ENCODE measurements around the gene ROCK2.

DNA sequence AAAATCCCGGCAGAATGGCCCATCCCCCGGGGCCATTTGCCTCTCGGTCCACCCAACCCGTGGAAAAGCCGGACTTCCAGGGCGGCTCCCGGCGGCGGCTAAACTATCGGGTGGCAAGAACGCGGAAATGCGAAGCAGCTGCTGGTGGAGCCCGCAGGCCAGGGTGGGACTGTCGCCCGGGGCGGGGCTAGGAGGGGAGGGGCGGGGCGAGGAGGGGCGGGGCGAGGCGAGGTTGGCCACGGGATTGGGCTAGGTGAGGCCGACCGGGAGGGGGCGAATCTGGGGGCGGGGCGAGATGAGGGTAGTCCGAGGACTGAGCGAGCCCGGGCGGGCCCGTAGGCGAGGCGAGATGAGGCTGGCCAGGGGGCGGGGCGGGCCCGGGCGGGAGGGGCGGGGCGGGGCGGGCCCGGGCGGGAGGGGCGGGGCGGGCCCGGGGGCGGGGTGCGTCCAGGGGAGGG is 189.5 kb downstream of the ROCK2 start:
- TF ChIP-seq, protein P1, sequence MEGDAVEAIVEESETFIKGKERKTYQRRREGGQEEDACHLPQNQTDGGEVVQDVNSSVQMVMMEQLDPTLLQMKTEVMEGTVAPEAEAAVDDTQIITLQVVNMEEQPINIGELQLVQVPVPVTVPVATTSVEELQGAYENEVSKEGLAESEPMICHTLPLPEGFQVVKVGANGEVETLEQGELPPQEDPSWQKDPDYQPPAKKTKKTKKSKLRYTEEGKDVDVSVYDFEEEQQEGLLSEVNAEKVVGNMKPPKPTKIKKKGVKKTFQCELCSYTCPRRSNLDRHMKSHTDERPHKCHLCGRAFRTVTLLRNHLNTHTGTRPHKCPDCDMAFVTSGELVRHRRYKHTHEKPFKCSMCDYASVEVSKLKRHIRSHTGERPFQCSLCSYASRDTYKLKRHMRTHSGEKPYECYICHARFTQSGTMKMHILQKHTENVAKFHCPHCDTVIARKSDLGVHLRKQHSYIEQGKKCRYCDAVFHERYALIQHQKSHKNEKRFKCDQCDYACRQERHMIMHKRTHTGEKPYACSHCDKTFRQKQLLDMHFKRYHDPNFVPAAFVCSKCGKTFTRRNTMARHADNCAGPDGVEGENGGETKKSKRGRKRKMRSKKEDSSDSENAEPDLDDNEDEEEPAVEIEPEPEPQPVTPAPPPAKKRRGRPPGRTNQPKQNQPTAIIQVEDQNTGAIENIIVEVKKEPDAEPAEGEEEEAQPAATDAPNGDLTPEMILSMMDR (IDR thresholded peaks at IDR 0.05 in 8 of 11, conservative IDR thresholded peaks at IDR 0.05 in 3 of 11): peak in 2 of 11 experiments; percentile 12 to 17
- TF ChIP-seq POLR2A (IDR thresholded peaks at IDR 0.05) (peak in 1 of 3 donors; percentile 36), POLR2AphosphoS5 (IDR thresholded peaks at IDR 0.05) (peak; percentile 69 to 87 (median 84))
